GM10248 (cell line): ENCODE results near the gene SNCA.

Source experiments
- CTCF ChIA-PET: fragments of 300-600 bp; sonication (Branson Sonifier 250); formaldehyde crosslinking; extraction: SDS; loops from one replicate; lab custom pipeline; 2021; ENCODE audit warnings: antibody characterized with exemption; lab: Yijun Ruan, JAX
- POLR2A ChIA-PET: fragments of 350-650 bp; sonication (Branson Sonifier 250); formaldehyde crosslinking; extraction: SDS; loops from one replicate; lab custom pipeline; 2020; ENCODE audit warnings: antibody characterized with exemption; lab: Yijun Ruan, JAX
- DNase-seq: peaks from one replicate; pipeline ENCODE4 v3.0.0; 2012; ENCODE audit errors: extremely low spot score
- TF ChIP-seq, protein P1 (sequence below): IDR thresholded peaks from 2 replicates; pipeline ENCODE4 v1.5.1; 2012; ENCODE audit warnings: mild to moderate bottlenecking, low read depth; ENCODE audit errors: extremely low read depth, missing control alignments, control extremely low read depth

SNCA gene

DNA sequence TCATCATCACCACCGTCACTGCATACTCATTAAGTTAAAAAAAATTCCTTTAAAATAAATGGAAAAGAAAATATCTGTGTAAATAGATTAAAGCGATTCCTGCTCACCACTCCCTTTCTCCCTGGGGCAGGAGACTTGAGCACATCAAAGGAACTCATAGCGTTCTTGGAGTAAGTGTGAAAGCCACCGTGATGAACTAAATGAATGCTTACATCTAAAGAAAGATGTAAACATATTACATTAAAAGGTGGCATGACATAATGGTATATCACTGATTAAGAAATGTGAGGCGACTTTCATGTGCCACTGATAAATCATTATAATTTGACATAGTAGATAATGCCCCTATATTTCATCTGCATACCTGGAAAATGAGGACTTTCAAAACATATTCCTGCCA is 92.0 kb downstream of the SNCA start:
- ChIA-PET POLR2A (no interaction called here), CTCF (no interaction called here)
- no peak for DNase-seq
- TF ChIP-seq, protein P1, sequence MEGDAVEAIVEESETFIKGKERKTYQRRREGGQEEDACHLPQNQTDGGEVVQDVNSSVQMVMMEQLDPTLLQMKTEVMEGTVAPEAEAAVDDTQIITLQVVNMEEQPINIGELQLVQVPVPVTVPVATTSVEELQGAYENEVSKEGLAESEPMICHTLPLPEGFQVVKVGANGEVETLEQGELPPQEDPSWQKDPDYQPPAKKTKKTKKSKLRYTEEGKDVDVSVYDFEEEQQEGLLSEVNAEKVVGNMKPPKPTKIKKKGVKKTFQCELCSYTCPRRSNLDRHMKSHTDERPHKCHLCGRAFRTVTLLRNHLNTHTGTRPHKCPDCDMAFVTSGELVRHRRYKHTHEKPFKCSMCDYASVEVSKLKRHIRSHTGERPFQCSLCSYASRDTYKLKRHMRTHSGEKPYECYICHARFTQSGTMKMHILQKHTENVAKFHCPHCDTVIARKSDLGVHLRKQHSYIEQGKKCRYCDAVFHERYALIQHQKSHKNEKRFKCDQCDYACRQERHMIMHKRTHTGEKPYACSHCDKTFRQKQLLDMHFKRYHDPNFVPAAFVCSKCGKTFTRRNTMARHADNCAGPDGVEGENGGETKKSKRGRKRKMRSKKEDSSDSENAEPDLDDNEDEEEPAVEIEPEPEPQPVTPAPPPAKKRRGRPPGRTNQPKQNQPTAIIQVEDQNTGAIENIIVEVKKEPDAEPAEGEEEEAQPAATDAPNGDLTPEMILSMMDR, result no peak

DNA sequence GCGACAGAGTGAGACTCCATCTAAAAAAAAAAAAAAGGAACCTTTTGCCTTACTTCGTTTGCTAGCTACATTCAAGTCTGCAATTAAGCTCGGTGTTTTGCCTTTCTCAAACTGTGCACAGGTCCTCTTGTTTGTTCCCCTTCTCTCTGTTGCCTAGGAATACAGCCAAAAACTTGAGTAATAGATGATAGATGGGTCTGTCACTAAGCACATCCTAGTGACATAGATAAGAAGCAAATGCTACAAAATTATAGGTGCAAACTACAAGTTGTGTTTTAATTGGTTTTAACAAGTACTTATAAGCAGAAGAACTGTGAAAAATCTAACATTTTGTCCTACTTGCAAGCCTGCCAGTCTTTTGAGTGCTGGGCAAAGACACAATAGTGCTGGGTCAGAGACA is 95.2 kb downstream of the SNCA start:
- POLR2A ChIA-PET, result no interaction called here
- TF ChIP-seq, protein P1, result no peak
- CTCF ChIA-PET, result no interaction called here
- DNase-seq, result no peak

DNA sequence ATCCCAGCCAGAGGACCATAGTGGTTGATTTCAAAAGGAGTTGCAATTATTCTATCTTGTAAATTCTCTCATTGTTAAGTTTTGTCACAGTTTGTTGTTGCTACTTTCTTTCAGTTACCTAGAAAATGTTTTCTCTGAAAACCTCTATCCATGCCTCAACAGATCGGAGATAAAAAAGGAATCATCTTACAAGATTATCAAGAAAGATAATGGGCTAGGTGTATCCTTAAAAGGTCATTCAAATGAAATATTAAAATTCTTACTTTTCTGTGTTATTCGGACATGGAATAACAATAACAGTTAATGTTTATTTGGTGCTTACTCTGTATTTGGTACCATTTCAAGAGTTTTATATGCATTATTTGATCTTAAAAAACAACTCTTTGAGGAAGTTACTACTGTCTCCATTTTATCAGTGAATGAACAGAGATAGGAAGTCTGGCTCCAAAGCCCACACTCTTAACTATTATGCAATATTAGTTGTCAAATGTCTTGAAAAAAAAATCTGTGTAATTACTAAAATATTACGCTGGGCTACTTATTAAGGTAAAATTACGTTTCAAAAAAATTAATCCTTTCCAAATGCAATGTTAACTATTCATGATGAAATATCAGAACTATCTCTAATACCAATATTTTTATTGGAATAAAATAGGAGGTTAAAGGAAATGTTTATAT is 97.5 kb downstream of the SNCA start:
- ChIA-PET CTCF (no interaction called here), POLR2A (no interaction called here)
- DNase-seq, result no peak
- TF ChIP-seq, protein P1, result no peak

DNA sequence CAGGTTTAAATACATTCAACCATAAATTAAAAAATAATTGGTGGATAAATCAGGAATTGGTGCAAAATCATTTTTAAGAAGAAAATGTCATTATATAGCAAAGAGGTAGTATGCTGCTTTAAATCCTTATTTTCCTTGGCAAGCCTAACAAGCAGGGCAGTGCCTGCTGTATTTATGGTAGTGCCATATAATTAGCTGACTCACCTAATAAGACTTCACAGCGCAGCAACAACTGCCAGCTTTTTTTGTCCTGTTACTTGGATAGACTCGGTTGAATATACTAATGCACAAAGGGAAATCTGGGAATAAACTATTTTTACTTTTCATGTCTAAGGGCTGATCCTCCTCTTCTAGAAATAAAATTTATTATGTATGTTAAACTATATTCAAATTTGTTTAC is 99.1 kb downstream of the SNCA start:
- POLR2A ChIA-PET, result no interaction called here
- TF ChIP-seq, protein P1, result no peak
- CTCF ChIA-PET, result interaction anchor here (1.0 kb wide), 1 partner anchor 252 kb away, joined by 3 read pairs; no protein-coding TSS in a partner anchor
- no peak for DNase-seq

DNA sequence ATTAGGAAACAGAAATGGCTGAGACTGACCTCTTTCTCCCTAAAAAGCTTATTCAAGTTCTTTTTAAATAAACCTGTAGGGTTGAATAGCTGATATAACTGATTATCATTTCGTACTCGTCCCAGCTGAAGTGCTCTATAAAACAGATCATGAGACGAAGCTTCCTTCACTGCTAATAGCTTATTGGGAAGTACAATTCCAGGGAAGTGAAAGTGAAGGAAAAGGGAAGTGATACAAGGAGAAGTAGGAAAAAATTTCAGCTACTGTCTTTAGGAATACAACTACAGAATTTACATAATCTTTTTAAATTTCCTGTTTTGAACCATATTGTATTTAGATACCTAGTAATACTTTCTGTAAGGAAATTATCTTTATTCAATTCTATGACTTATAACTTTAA is 103.0 kb downstream of the SNCA start:
- CTCF ChIA-PET, result no interaction called here
- DNase-seq, result no peak
- TF ChIP-seq, protein P1, result no peak
- POLR2A ChIA-PET, result no interaction called here

DNA sequence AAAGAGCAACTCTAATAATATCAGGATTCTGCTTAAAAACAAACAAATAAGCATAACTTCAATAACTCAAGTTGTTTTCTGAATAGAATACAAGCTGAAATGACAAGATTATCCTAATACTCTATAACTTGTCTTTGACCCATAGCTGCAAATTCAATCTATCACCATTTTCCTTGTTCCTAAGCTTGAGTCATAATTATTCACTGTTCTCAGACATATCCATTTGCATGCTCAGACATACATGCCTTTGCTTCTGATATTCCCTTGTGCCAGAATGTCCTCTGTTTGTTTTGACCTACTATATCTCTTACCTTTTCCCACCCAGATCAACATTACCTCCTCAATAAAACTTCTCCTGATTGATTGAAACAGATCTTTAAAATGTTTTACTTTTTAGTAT is 109.7 kb downstream of the SNCA start:
- no peak for DNase-seq
- POLR2A ChIA-PET, result no interaction called here
- CTCF ChIA-PET, result interaction anchor here (1.2 kb wide), 1 partner anchor 10 kb away, joined by 3 read pairs; no protein-coding TSS in a partner anchor
- TF ChIP-seq, protein P1, result no peak

DNA sequence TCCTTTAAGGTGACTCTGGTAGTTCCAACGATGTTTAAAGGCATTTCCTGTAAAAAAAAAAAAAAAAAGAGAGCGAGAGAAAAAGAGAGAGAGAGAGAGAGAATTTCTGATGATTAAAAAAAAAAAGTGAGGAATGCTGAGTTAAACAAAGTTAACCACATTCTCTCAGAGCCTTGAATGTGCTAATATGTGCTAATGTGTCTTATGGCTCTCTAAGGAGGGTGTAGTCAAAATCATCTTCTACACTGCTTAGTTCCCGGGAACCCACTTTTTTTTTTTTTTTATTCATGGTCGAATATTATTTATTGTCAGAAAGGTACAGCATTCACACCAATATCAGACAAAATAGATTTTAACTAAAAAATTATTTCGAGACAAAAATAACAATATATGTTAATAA is 111.7 kb downstream of the SNCA start:
- TF ChIP-seq, protein P1, result no peak
- no peak for DNase-seq
- POLR2A ChIA-PET, result no interaction called here
- CTCF ChIA-PET, result no interaction called here
